GM12873 (cell line): ENCODE measurements around the gene HINFP.

Source experiments
- TF ChIP-seq, protein P1 (sequence below): IDR thresholded peaks from 2 replicates; pipeline ENCODE4 v1.5.1; 2012; ENCODE audit warnings: low read depth, mild to moderate bottlenecking, moderate library complexity, low read length, control low read depth; ENCODE audit not compliant: insufficient read depth; ENCODE audit errors: missing control alignments

Gene HINFP

DNA sequence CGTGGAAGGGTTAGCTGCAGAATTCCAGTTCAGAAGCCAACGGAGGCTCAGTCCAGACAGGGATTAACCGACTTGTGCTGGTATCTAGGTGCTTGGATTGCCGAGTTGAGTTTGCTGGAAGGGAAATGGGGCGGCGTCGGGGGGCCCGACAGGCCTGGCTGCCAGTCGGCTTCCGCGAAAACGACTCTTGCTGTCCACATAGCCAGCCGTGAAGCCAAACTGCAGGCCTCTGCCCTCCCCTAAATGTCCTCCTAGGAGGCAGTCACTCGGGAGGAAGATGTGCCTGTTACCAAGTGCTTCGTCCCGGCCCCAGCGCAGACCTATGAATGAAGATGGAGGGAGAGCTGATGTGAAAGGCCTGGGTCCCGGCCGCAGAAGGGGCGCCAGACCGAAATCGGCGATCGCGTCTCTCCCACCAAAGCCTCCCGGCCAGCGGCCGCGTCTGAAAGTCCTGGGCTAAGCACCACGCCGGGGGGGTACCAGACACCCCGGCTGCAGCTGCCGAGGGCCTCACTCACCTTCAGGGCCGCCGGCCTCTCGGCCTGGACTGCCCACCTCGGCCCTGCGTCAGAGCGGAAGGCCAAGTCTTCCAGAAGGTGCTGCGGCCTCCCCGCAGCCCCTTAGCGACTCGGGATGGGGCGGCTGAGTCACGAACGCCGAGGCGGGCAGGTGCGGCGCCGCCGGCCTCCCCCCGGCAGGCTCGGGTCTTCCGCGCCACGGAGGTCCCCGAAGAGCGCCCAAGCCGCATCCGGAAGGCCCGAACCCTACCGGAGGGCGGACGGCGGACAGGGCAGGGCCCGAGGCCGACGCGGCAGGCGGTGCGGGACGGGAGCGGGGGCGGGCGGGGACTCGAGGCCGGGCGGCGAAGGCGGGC lies 27.2 kb upstream of the HINFP start:
- TF ChIP-seq, protein P1, sequence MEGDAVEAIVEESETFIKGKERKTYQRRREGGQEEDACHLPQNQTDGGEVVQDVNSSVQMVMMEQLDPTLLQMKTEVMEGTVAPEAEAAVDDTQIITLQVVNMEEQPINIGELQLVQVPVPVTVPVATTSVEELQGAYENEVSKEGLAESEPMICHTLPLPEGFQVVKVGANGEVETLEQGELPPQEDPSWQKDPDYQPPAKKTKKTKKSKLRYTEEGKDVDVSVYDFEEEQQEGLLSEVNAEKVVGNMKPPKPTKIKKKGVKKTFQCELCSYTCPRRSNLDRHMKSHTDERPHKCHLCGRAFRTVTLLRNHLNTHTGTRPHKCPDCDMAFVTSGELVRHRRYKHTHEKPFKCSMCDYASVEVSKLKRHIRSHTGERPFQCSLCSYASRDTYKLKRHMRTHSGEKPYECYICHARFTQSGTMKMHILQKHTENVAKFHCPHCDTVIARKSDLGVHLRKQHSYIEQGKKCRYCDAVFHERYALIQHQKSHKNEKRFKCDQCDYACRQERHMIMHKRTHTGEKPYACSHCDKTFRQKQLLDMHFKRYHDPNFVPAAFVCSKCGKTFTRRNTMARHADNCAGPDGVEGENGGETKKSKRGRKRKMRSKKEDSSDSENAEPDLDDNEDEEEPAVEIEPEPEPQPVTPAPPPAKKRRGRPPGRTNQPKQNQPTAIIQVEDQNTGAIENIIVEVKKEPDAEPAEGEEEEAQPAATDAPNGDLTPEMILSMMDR, result no peak

DNA sequence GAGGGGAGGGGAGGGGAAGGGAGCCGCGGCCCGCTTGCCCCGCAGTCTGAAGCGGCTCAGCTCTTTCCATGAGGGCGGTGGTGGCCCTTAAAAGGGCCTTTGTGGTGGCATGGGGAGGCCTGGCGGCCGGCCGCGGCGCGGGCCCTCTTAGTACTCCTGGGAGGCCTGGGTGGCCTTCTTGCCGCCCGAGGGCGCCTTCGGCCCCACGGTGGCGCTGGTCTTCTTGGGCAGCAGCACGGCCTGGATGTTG lies 26.6 kb upstream of the HINFP start:
- TF ChIP-seq, protein P1, result peak; percentile 65

DNA sequence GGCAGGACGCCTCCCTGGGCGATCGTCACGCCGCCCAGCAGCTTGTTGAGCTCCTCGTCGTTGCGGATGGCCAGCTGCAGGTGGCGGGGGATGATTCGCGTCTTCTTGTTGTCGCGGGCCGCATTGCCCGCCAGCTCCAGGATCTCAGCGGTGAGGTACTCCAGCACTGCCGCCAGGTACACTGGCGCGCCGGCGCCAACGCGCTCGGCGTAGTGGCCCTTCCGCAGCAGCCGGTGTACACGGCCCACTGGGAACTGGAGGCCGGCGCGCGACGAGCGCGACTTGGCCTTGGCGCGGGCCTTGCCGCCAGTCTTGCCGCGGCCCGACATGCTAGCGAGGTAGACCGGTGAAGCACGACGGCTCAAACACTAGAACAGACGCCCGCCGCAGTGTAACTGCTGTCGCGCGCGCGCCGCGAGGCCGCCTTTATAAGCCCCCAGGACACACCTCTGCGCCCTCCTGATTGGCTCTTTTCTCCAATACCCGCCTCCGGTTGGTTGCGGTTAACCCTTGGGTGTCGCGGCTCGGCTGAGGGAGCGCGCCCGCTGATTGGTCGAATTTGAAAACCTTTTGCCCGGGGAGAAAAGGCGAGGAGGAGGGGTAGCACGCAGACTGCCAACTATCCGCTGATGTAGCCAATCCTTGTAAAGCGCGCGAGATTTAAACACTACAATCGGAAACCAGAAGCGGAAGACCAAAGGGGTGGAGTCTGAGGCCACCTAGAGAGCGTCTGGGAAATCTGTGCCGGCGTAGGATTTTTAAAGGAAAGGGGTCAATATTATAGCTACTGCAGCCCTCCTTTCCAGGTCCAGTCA lies 26.1 kb upstream of the HINFP start:
- TF ChIP-seq, protein P1, result no peak

DNA sequence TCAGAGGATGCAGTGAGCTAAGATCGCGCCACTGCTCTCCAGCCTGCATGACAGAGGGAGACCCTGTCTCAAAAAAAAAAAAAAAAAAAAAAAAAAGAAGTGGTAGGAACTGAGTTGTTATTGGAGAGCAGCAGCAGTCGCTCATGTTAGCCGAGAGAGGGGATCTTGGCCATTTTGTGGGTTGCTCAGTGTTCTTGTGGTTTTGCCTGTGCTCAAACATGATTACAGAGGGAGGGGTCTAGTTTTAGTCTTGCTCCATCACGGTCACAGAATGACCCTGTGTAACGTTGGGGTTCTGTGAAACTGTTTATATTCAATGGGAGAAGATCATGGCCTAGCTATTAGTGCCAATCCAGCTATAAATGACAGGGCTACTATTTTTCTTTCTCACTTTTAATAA lies 21.7 kb upstream of the HINFP start:
- TF ChIP-seq, protein P1, result no peak

DNA sequence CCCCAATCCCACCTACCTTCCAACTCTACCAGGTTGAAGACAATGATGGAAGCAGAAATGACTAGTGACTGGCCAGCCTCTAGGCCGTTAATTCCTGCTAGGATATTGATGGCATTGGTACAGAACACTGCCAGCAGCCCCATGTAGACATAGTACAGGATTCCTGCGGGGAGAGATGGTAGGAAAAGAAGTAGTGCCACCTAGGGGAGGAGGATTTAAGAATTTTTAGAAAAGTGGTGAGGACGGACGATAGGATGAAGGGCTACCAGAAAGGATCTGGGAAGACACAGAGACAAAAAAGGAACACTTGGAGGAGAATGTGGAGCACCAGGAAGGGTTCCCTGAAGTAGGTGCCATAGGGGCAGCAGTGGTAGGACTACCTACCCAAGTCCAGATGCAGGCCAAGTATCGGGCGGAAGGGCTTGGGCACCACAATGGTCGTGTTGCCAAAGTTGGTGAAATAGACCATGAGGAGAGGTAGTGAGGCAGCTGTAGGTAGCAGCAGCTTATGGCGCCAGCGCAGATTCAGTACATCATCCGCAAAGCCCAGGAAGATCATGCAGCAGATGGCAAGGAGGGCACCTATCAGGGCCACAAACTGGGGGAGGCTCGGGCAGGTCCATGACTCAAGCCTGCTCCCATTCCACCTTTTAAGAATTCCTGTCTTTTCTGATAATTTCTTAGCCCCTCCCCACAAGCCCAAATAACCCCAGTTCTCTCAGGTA lies 21.0 kb upstream of the HINFP start:
- TF ChIP-seq, protein P1, result peak; percentile 38

DNA sequence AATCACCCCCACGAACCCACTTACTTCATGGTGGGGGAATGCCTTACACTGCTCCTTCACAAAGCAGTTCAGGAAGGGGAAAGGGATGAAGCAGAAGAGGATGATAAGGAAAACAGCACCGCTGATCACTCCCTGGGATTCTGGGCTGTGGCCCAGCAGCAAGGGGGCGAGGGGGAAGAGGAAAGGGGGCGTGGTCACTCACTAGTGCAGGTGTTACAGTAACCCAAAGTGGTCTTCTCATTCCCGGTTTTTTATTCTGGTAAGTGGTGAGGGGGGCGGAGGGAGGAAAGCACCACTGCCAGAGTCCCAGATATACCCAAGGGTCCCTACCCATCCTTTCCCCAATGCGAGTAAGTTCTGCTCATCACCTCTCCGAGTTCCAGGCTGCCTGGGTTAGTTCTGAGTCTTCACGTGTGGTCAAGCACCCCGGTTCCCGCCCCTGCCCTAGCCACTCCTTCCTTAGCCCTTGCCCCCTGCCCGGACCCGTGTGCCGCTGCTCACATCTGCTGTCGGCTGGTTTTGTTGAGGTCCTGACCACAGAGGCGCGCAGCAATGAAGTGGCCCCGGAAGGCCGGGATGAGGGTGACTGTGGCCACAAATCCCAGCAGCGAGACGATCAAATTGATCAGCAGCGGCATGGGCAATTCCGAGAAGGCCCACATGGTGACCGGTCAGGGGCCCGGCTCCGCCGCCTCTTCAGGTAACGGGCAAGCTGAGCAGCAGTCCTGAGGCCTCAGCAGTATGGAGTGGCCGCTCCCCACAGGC lies 20.2 kb upstream of the HINFP start:
- TF ChIP-seq, protein P1, result peak; percentile 16
